ENCODE results near the gene LRRC51.
"Not testable (repeated sequence)": the region's sequence is repeated elsewhere in the genome, so short reads cannot be mapped to it uniquely, and the experiment has no call there.

The LRRC51 gene

GRCh38 chr11:72103754-72104167 is 23.1 kb downstream of the LRRC51 start:
- no peak for DNase-seq

- DNase-seq: no peak
Observed at GRCh38 chr11:72105888-72106287, 25.2 kb downstream of the LRRC51 start, which contains the start of gene TOMT. TOMT (plus strand) TSS chr11:72105924; CDS start chr11:72105952, 28 bp downstream.

- DNase-seq: no peak
Observed at GRCh38 chr11:72111300-72112142, 30.9 kb downstream of the LRRC51 start.

- DNase-seq: peak; percentile 72 to 99 (median 97)
Observed at GRCh38 chr11:72112143-72112977, 31.7 kb downstream of the LRRC51 start, which contains the start of gene ANAPC15. ANAPC15 (minus strand) TSS chr11:72112695; CDS start chr11:72111276, 1,419 bp downstream.

GRCh38 chr11:72112978-72113808 is 32.5 kb downstream of the LRRC51 start:
- DNase-seq: no peak

GRCh38 chr11:72114570-72114969 is 33.9 kb downstream of the LRRC51 start:
- DNase-seq: no peak

- DNase-seq: no peak
Observed at GRCh38 chr11:72116019-72116755, 35.5 kb downstream of the LRRC51 start.

GRCh38 chr11:72119198-72119597 is 38.5 kb downstream of the LRRC51 start:
- DNase-seq: no peak

- no peak for DNase-seq
Observed at GRCh38 chr11:72120930-72121329, 40.3 kb downstream of the LRRC51 start.

- DNase-seq: no peak
Observed at GRCh38 chr11:72122607-72123006, 42.0 kb downstream of the LRRC51 start.

GRCh38 chr11:72123117-72123653 is 42.5 kb downstream of the LRRC51 start:
- no peak for DNase-seq

GRCh38 chr11:72124046-72124445 is 43.4 kb downstream of the LRRC51 start:
- DNase-seq: no peak

- no peak for DNase-seq
Observed at GRCh38 chr11:72125956-72126355, 45.3 kb downstream of the LRRC51 start.

- no peak for DNase-seq
Observed at GRCh38 chr11:72127923-72128322, 47.3 kb downstream of the LRRC51 start.

- no peak for DNase-seq
Observed at GRCh38 chr11:72129381-72129780, 48.7 kb downstream of the LRRC51 start.

GRCh38 chr11:72132646-72133045 is 52.0 kb downstream of the LRRC51 start:
- no peak for DNase-seq

GRCh38 chr11:72135473-72135872 is 54.8 kb downstream of the LRRC51 start, which contains the start of gene FOLR3:
FOLR3 (plus strand) TSS chr11:72135725; CDS start chr11:72135953, 228 bp downstream.
- not testable (repeated sequence) for DNase-seq

GRCh38 chr11:72135891-72136683 is 55.4 kb downstream of the LRRC51 start:
- DNase-seq: no peak

GRCh38 chr11:72136684-72137262 is 56.1 kb downstream of the LRRC51 start:
- DNase-seq: no peak
